Pancreas (tissue), 10 donors: Measurements from ENCODE around the gene KLK8. TPM values are rescaled to one million over a fixed set of nuclear protein-coding genes. Genes with fewer than 3 reads are reported as not detected.

ENCODE experiments used
- ATAC-seq, 4 donors: fragments of 200-7000 bp; cut with Tn5 transposase; one replicate each; pipeline versions ENCODE4 v1.8.0 to v1.9.1; 2020; ENCODE audit warnings: mild to moderate bottlenecking in 4 of 4, moderate library complexity in 4 of 4
- DNase-seq, 6 donors: peaks; one replicate each; pipeline ENCODE4 v3.0.0-alpha.2; 2020
- FAIRE-seq: peaks from 2 replicates; lab custom pipeline; 2012; peaks lifted over from hg19 to GRCh38; lab: Jason Lieb, UNC
- H3K27ac ChIP-seq, 4 donors: fragments of 200-600 bp; sonication (generic); 1 replicate in 3 of 4; 2 replicates in 1 of 4; pipeline versions ENCODE4 v1.5.0 to v1.8.0; 2020
- H3K27me3 ChIP-seq, 4 donors: fragments of 200-600 bp; one replicate each; pipeline ENCODE4 v1.8.0; 2021
- H3K36me3 ChIP-seq, 3 donors: fragments of 200-600 bp; sonication (generic) in 1 of 3; one replicate each; pipeline versions ENCODE4 v1.5.0 to v1.8.0; 2020 to 2021
- H3K4me1 ChIP-seq, 3 donors: fragments of 200-600 bp; one replicate each; pipeline ENCODE4 v1.8.0; 2021
- H3K4me3 ChIP-seq, 4 donors: fragments of 200-600 bp; sonication (generic) in 2 of 4; one replicate each; pipeline versions ENCODE4 v1.5.0 to v1.8.0; 2020 to 2021
- H3K9me3 ChIP-seq, 4 donors: fragments of 200-600 bp; one replicate each; pipeline ENCODE4 v1.8.0; 2021
- WGBS, 2 donors: extraction: QIAGEN DNeasy Blood & Tissue Kit; methylation state at CpG; one replicate each; pipeline ENCODE4 v1.1.7; 2013; 5-methylcytosine and 5-hydroxymethylcytosine counted together
- intact Hi-C, 3 donors: fragments of 100-400 bp; cut with DNase I; formaldehyde crosslinking; loops; one replicate each; pipeline versions ENCODE4 v1.11.1 to v1.14.2; 2022
- polyA plus RNA-seq, 2 donors: library from polyadenylated mRNA; stranded (reverse); fragments of 200-250 nt; gene quantifications; one replicate each; pipeline ENCODE4 v1.2.3, GENCODE V29; 2013
- total RNA-seq, 6 donors: library from RNA; stranded (reverse); fragmentation: NEBNext Ultra II Directional in 4 of 6; extraction: Animal tissue kit (Norgen Biotek cat#: 25700) in 4 of 6; gene quantifications; one replicate each; pipeline versions ENCODE4 v1.2.1 to v1.2.4, GENCODE V29; 2021 to 2023
- TF ChIP-seq, protein P1 (sequence below), 4 donors: fragments of 200-600 bp; sonication (generic) in 3 of 4; IDR thresholded peaks; one replicate each; pipeline versions ENCODE4 v1.5.0 to v1.8.0; 2021; ENCODE audit warnings: antibody characterized with exemption in 4 of 4
- donor health status: healthy with polysubstance abuse.
- donor health status: DM: no; HTN: no; CAD: no; lungs with moderate emphysema.
- donor health status: DM: no; HTN: no; CAD: no.
- donor health status: control.
- donor health status: control.
- donor health status: Bipolar disorder and iron deficiency.
- donor health status: DM: yes; HTN: yes; CAD: no.
- donor health status: DM: no; HTN: no; CAD: no.
- donor health status: DM: no; HTN: no; CAD: no.
- donor health status: DM: yes; HTN: yes; CAD: no.

Gene KLK8
- total and polyA plus RNA-seq, 8 donors: not detected

DNA sequence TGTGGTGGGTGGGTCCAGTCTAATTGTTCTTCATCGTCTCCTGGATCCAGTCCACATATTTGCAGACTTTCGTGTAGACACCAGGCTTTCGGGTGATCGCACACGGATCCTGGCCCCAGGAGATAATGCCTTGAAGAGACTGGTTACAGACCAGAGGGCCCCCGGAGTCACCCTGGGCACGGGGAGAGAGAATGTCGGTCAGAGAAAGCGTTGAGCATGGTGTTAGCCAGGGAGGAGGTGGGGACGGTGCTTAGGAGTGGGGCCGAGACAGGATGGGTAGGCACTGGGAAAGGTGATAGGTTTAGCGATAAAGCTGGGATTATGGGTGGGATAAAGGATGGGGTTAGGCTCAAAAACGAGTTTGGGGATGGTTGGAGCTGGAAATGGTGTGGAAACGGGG lies 21.1 kb upstream of the KLK8 start:
- ATAC-seq (no peak), FAIRE-seq (no peak), DNase-seq (peak in 1 of 6 donors; percentile 48)
- no peaks in the 10 kb centered on the region for H3K27me3 ChIP-seq
- TF ChIP-seq, protein P1, sequence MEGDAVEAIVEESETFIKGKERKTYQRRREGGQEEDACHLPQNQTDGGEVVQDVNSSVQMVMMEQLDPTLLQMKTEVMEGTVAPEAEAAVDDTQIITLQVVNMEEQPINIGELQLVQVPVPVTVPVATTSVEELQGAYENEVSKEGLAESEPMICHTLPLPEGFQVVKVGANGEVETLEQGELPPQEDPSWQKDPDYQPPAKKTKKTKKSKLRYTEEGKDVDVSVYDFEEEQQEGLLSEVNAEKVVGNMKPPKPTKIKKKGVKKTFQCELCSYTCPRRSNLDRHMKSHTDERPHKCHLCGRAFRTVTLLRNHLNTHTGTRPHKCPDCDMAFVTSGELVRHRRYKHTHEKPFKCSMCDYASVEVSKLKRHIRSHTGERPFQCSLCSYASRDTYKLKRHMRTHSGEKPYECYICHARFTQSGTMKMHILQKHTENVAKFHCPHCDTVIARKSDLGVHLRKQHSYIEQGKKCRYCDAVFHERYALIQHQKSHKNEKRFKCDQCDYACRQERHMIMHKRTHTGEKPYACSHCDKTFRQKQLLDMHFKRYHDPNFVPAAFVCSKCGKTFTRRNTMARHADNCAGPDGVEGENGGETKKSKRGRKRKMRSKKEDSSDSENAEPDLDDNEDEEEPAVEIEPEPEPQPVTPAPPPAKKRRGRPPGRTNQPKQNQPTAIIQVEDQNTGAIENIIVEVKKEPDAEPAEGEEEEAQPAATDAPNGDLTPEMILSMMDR (IDR thresholded peaks at IDR 0.05): no peak
- peaks cover 0 to 12% (median 0%) of the 10 kb centered on the region in 3 donors for H3K4me1 ChIP-seq
- intact Hi-C loops: loop anchor here in 1 of 3 donors (5.0 kb wide), 1 partner anchor 70 kb away; no protein-coding TSS in a partner anchor
- H3K4me3 ChIP-seq: no peak overlapping the region
- H3K27ac ChIP-seq: no peak overlapping the region
- H3K36me3 ChIP-seq: no peaks in the 10 kb centered on the region
- WGBS, 2 donors: 66 to 69% methylated on average over 14 of the region's 14 CpGs
- H3K9me3 ChIP-seq: no peaks in the 10 kb centered on the region

DNA sequence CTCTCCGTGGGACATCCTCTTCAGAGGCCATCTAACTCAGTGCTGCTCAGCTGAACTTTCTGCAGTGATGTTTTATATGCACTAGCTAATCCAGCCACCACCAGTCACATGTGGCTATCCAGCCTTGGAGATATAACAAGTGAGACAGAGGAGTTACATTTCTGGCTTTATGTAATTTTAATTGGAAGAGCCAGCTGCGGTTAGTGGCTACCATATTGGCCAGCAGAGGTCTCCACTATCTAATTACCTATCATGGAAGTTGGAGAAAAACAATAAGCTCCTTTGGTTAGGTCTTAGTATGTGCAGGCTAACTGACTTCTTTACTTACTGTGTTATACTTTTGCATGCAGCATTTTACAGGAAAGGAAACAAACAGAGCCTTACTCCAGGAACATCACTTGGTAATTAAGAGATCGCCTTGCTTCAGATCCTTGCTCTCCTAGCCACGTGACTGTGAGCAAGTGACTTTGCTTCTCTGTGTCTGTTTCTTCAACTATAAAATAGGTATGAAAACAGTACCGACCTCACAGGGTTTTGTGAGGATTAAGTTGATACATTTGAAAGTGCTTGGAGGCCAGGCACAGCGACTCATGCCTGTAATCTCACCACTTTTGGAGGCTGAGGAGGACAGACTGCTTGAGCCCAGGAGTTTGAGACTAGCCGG lies 19.7 kb upstream of the KLK8 start:
- H3K4me1 ChIP-seq: peaks cover 0 to 12% (median 0%) of the 10 kb centered on the region in 3 donors
- no peaks in the 10 kb centered on the region for H3K27me3 ChIP-seq
- 28 to 36% methylated on average over 7 of the region's 7 CpGs for WGBS, 2 donors
- TF ChIP-seq, protein P1 (IDR thresholded peaks at IDR 0.05): peak; percentile 30 to 57 (median 40)
- no peak overlapping the region for H3K4me3 ChIP-seq
- no peaks in the 10 kb centered on the region for H3K36me3 ChIP-seq
- FAIRE-seq (no peak), DNase-seq (peak in 2 of 6 donors; percentile 6 to 47), ATAC-seq (peak; percentile 51 to 61 (median 56))
- H3K9me3 ChIP-seq: no peaks in the 10 kb centered on the region
- no peak overlapping the region for H3K27ac ChIP-seq
- intact Hi-C loops: loop anchor here in 1 of 3 donors (5.0 kb wide), 1 partner anchor 71 kb away; no protein-coding TSS in a partner anchor

DNA sequence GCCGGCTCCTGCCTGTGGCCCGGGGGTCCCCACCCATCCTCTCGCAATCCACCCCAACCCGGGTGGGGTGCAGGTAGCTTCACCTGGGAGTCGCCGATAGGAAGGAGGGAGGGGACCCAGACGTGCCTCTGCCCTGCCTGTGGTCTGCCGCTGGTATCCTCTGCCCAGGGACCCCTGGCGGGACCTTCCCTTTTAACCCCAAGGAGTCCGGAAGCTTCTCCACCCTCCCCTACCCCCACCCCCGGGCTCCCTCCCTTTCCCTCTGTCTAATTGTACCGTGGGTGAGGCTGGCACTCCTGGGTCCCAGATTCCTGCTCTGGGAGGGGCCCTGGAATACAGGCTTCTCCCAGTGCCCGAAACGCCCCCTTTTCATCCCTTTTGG lies 18.1 kb upstream of the KLK8 start, which contains the start of gene KLK10:
Gene KLK10, minus strand, starts transcription at position 166 of the 382 bp plus-strand sequence. CDS start 579 bp downstream, outside the sequence.
- Histone ChIP-seq H3K27me3 (no peaks in the 10 kb centered on the region), H3K4me3 (peak within 1 kb of the TSS in 1 of 4 donors; percentile 32), H3K4me1 (peaks cover 0 to 7% (median 0%) of the 10 kb centered on the region in 3 donors), H3K36me3 (no peaks in the 10 kb centered on the region), H3K27ac (no peak within 1 kb of the TSS), H3K9me3 (no peaks in the 10 kb centered on the region)
- TF ChIP-seq, protein P1 (IDR thresholded peaks at IDR 0.05): no peak
- intact Hi-C loops: no loop called here
- FAIRE-seq (no peak), ATAC-seq (no peak), DNase-seq (no peak)
- 36 to 48% methylated on average over 13 to 14 of the region's 14 CpGs for WGBS, 2 donors

DNA sequence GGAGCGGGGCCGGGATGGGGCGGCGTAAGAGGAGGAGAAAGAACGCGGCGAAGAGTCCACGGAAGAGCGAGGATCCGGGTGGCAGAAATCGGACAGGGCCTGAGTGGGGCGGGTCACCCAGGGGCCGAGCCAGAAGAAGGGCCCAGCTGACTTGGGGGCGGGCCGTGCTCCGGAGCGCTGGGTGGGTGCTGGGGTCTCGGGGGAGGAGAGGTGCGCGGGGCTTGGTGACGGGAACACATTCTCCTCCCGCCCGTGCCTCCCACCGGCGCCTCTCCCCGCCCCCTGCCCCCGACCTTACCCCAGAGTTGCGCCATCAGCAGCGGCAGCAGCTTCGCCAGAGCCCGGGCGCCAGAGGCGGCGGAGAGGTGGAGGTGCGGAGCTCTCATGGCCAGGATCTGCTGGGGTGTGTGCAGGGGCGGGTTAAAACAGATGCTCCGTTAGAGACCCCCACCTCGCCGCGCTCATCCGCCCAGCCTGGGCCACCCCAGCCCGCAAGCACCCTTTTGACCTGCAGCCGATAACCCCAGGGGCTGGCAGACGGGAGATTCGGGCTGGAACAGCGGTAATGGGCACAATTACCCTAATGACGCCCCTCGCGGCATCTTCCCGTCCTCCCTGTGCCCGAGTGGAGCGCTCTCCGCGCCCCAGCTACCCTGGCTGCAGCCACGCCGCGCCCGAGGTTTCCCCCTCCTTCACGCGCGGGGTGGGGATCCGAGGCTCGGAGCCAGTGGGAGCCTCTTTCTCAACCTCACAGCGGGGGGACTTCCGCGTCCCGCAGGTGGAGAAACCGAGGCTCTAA lies 17.5 kb upstream of the KLK8 start:
- H3K27me3 ChIP-seq: no peaks in the 10 kb centered on the region
- DNase-seq (peak in 2 of 6 donors; percentile 26 to 63), ATAC-seq (peak in 2 of 4 donors; percentile 9 to 17), FAIRE-seq (no peak)
- H3K9me3 ChIP-seq: no peaks in the 10 kb centered on the region
- 17% methylated on average over 49 to 64 of the region's 68 CpGs for WGBS, 2 donors
- H3K4me1 ChIP-seq: peaks cover 0 to 7% (median 0%) of the 10 kb centered on the region in 3 donors
- TF ChIP-seq, protein P1 (IDR thresholded peaks at IDR 0.05): no peak
- H3K27ac ChIP-seq: no peak overlapping the region
- peak overlapping the region in 1 of 4 donors; percentile 32 for H3K4me3 ChIP-seq
- H3K36me3 ChIP-seq: no peaks in the 10 kb centered on the region
- intact Hi-C loops: no loop called here
